COLO829 (cell line): Measurements from ENCODE around the gene ZNF683.
A peak's percentile ranks its signal among the peaks of the same experiment; 100 is the strongest.
"Not testable (repeated sequence)": the region's sequence is repeated elsewhere in the genome, so short reads cannot be mapped to it uniquely, and the experiment has no call there.

Experiments used
- DNase-seq: peaks from one replicate; pipeline ENCODE4 v3.0.0; 2012; ENCODE audit warnings: low spot score

Gene ZNF683

GRCh38 chr1:26336477-26337205 is 35.9 kb downstream of the ZNF683 start:
- DNase-seq: peak; percentile 46

- no peak for DNase-seq
Observed at GRCh38 chr1:26335774-26336476, 36.6 kb downstream of the ZNF683 start.

GRCh38 chr1:26333312-26333711 is 39.2 kb downstream of the ZNF683 start:
- not testable (repeated sequence) for DNase-seq

- no peak for DNase-seq
Observed at GRCh38 chr1:26330276-26330675, 42.3 kb downstream of the ZNF683 start.

GRCh38 chr1:26329380-26329779 is 43.2 kb downstream of the ZNF683 start:
- not testable (repeated sequence) for DNase-seq

- DNase-seq: no peak
Observed at GRCh38 chr1:26328597-26328996, 44.0 kb downstream of the ZNF683 start.

- DNase-seq: no peak
Observed at GRCh38 chr1:26327956-26328362, 44.6 kb downstream of the ZNF683 start.

- no peak for DNase-seq
Observed at GRCh38 chr1:26324550-26324949, 48.0 kb downstream of the ZNF683 start.

GRCh38 chr1:26323382-26323781 is 49.2 kb downstream of the ZNF683 start:
- DNase-seq: no peak

GRCh38 chr1:26322042-26322331 is 50.6 kb downstream of the ZNF683 start:
- no peak for DNase-seq

GRCh38 chr1:26321315-26322041 is 51.1 kb downstream of the ZNF683 start:
- DNase-seq: peak; percentile 66

- no peak for DNase-seq
Observed at GRCh38 chr1:26320896-26321295, 51.7 kb downstream of the ZNF683 start.

- DNase-seq: no peak
Observed at GRCh38 chr1:26318338-26319064, 54.0 kb downstream of the ZNF683 start.

GRCh38 chr1:26317612-26318337 is 54.8 kb downstream of the ZNF683 start, which contains the start of gene CD52:
Gene CD52 (plus strand): TSS chr1:26317958. CDS start chr1:26318018, 60 bp downstream.
- no peak for DNase-seq

GRCh38 chr1:26317146-26317545 is 55.4 kb downstream of the ZNF683 start:
- DNase-seq: no peak

GRCh38 chr1:26315874-26316850 is 56.4 kb downstream of the ZNF683 start:
- DNase-seq: no peak

GRCh38 chr1:26314501-26314900 is 58.0 kb downstream of the ZNF683 start:
- no peak for DNase-seq
